ENCODE data around the gene KCMF1.

DNA sequence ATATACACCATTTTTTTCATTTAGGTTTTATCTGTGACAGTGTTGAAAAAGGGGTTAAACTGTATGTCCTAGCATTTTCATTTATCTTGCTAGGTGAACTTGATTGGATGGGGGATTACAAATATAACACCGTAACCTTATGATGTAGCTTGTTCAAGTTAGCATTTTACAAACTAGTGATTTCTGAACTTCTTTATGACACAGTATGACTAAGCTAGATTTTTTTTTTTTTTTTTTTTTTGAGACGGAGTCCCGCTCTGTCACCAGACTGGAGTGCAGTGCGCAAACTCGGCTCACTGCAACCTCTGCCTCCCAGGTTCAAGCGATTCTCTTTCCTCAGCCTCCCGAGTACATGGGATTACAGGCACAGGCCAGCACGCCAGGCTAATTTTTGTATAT lies 47.1 kb downstream of the KCMF1 start:
- TF ChIP-seq CTCF (IDR thresholded peaks at IDR 0.05) = no peak
- no peak for TF ChIP-seq POLR2A (IDR thresholded peaks at IDR 0.05)
